ENCODE data around the gene CYP4F2. TPM values are rescaled to one million over a fixed set of nuclear protein-coding genes. Genes with fewer than 3 reads are reported as not detected.

CYP4F2 gene
- total RNA-seq, 2 donors from 2014 or later = 16.4 to 22.5 TPM

GRCh38 chr19:15926484-15926883 lies 28.6 kb upstream of the CYP4F2 start:
- no peak overlapping the region for H3K4me3 ChIP-seq
- no peak overlapping the region for H3K27ac ChIP-seq
- H3K4me1 ChIP-seq (replicated peaks) = no peaks in the 10 kb centered on the region
- H3K27me3 ChIP-seq (replicated peaks; ENCODE audit: insufficient read depth) = no peaks in the 10 kb centered on the region
- TF ChIP-seq CTCF (IDR thresholded peaks at IDR 0.05) (no peak), POLR2AphosphoS5 (IDR thresholded peaks at IDR 0.05) (no peak), POLR2A (IDR thresholded peaks at IDR 0.05) (no peak)
- 81% methylated on average over 1 of the region's 1 CpG for WGBS
- no peaks in the 10 kb centered on the region for H3K36me3 ChIP-seq
- no peak for DNase-seq (ENCODE audit: low spot score)
- no peaks in the 10 kb centered on the region for H3K9me3 ChIP-seq
- intact Hi-C loops (cut with DNase I) = no loop called here

- intact Hi-C loops (cut with DNase I) = no loop called here
- Histone ChIP-seq H3K27ac (no peak overlapping the region), H3K4me3 (no peak overlapping the region), H3K27me3 (replicated peaks; ENCODE audit: insufficient read depth) (no peaks in the 10 kb centered on the region), H3K36me3 (no peaks in the 10 kb centered on the region), H3K9me3 (no peaks in the 10 kb centered on the region), H3K4me1 (replicated peaks) (no peaks in the 10 kb centered on the region)
- DNase-seq (ENCODE audit: low spot score) = no peak
- 76% methylated on average over 8 of the region's 8 CpGs for WGBS
- TF ChIP-seq POLR2A (IDR thresholded peaks at IDR 0.05) (no peak), CTCF (IDR thresholded peaks at IDR 0.05) (no peak), POLR2AphosphoS5 (IDR thresholded peaks at IDR 0.05) (no peak)
Observed at GRCh38 chr19:15923702-15924101, 25.8 kb upstream of the CYP4F2 start.

GRCh38 chr19:15922021-15922420 lies 24.1 kb upstream of the CYP4F2 start:
- Histone ChIP-seq H3K36me3 (no peaks in the 10 kb centered on the region), H3K4me1 (replicated peaks) (no peaks in the 10 kb centered on the region), H3K27ac (no peak overlapping the region), H3K4me3 (no peak overlapping the region), H3K27me3 (replicated peaks; ENCODE audit: insufficient read depth) (no peaks in the 10 kb centered on the region), H3K9me3 (no peaks in the 10 kb centered on the region)
- WGBS = 81% methylated on average over 4 of the region's 4 CpGs
- intact Hi-C loops (cut with DNase I) = no loop called here
- no peak for DNase-seq (ENCODE audit: low spot score)
- TF ChIP-seq POLR2AphosphoS5 (IDR thresholded peaks at IDR 0.05) = no peak
- TF ChIP-seq CTCF (IDR thresholded peaks at IDR 0.05) = no peak
- TF ChIP-seq POLR2A (IDR thresholded peaks at IDR 0.05) = no peak

- Histone ChIP-seq H3K27me3 (replicated peaks; ENCODE audit: insufficient read depth) (no peaks in the 10 kb centered on the region), H3K4me1 (replicated peaks) (no peaks in the 10 kb centered on the region), H3K27ac (no peak overlapping the region), H3K36me3 (no peaks in the 10 kb centered on the region), H3K4me3 (no peak overlapping the region), H3K9me3 (no peaks in the 10 kb centered on the region)
- TF ChIP-seq CTCF (IDR thresholded peaks at IDR 0.05) = no peak
- no peak for TF ChIP-seq POLR2A (IDR thresholded peaks at IDR 0.05)
- no peak for TF ChIP-seq POLR2AphosphoS5 (IDR thresholded peaks at IDR 0.05)
- intact Hi-C loops (cut with DNase I) = no loop called here
- no peak for DNase-seq (ENCODE audit: low spot score)
- 84% methylated on average over 4 of the region's 4 CpGs for WGBS
Observed at GRCh38 chr19:15919243-15919642, 21.4 kb upstream of the CYP4F2 start.

- TF ChIP-seq CTCF (IDR thresholded peaks at IDR 0.05) (no peak), POLR2AphosphoS5 (IDR thresholded peaks at IDR 0.05) (no peak), POLR2A (IDR thresholded peaks at IDR 0.05) (no peak)
- DNase-seq (ENCODE audit: low spot score) = no peak
- WGBS = 90% methylated on average over 2 of the region's 2 CpGs
- no peaks in the 10 kb centered on the region for H3K4me1 ChIP-seq (replicated peaks)
- no peak overlapping the region for H3K4me3 ChIP-seq
- no peak overlapping the region for H3K27ac ChIP-seq
- H3K27me3 ChIP-seq (replicated peaks; ENCODE audit: insufficient read depth) = no peaks in the 10 kb centered on the region
- intact Hi-C loops (cut with DNase I) = no loop called here
- H3K9me3 ChIP-seq = no peaks in the 10 kb centered on the region
- no peaks in the 10 kb centered on the region for H3K36me3 ChIP-seq
Observed at GRCh38 chr19:15915109-15915508, 17.2 kb upstream of the CYP4F2 start.
